H1 (cell line): Measurements from ENCODE around the gene PSORS1C1. TPM values are rescaled to one million over a fixed set of nuclear protein-coding genes. Genes with fewer than 3 reads are reported as not detected.

Experiments used
- CTCF ChIA-PET: fragments of 300-600 bp; sonication (Branson Sonifier 250); formaldehyde crosslinking; loops from one replicate; lab custom pipeline; 2021; ENCODE audit not compliant: partially characterized antibody; lab: Charles Lee
- POLR2A ChIA-PET: fragments of 300-600 bp; sonication (Branson Sonifier 250); formaldehyde crosslinking; loops from one replicate; lab custom pipeline; 2021; ENCODE audit warnings: inconsistent platforms; ENCODE audit not compliant: partially characterized antibody; lab: Charles Lee
- DNase-seq, 2 experiments: peaks; one replicate each; pipeline versions ENCODE4 v3.0.0 to v3.0.0-alpha.2; 2010 to 2022; ENCODE audit warnings: low spot score in 2 of 2, low read depth in 1 of 2, mixed read lengths in 1 of 2
- FAIRE-seq: peaks from 2 replicates; lab custom pipeline; 2011; peaks lifted over from hg19 to GRCh38; lab: Jason Lieb, UNC
- H2AFZ ChIP-seq: 2 replicates; pipeline ENCODE4 v1.8.1; 2012; ENCODE audit warnings: low read length, inconsistent platforms
- H2AK5ac ChIP-seq: 2 replicates; pipeline ENCODE4 v1.6.1; 2013; ENCODE audit warnings: low read depth, low read length
- H2BK120ac ChIP-seq: replicated peaks from 2 replicates; pipeline ENCODE3; 2013; ENCODE audit warnings: low read depth, low read length, inconsistent platforms
- H2BK12ac ChIP-seq: 2 replicates; pipeline ENCODE4 v1.6.1; 2013; ENCODE audit warnings: low read depth, low read length
- H2BK15ac ChIP-seq: 2 replicates; pipeline ENCODE4 v1.6.1; 2013; ENCODE audit warnings: low read length
- H2BK20ac ChIP-seq: 2 replicates; pipeline ENCODE4 v1.6.1; 2013; ENCODE audit warnings: low read length
- H2BK5ac ChIP-seq: 2 replicates; pipeline ENCODE4 v1.6.1; 2013; ENCODE audit warnings: low read depth, low read length
- H3K14ac ChIP-seq: 2 replicates; pipeline ENCODE4 v1.6.1; 2013; ENCODE audit warnings: inconsistent platforms; ENCODE audit not compliant: insufficient read length
- H3K18ac ChIP-seq: 2 replicates; pipeline ENCODE4 v1.6.1; 2013; ENCODE audit warnings: low read length; ENCODE audit errors: extremely low read depth
- H3K23ac ChIP-seq: 2 replicates; pipeline ENCODE4 v1.6.1; 2013; ENCODE audit warnings: inconsistent platforms; ENCODE audit not compliant: insufficient read length
- H3K23me2 ChIP-seq: 2 replicates; pipeline ENCODE4 v1.6.1; 2013; ENCODE audit warnings: low read depth, low read length
- H3K27ac ChIP-seq: 2 replicates; pipeline ENCODE4 v1.6.1; 2011; ENCODE audit warnings: low read depth, low read length, inconsistent platforms
- H3K27me3 ChIP-seq, 4 experiments: replicated peaks in 1 of 4; 1 replicate in 1 of 4; 2 replicates in 3 of 4; pipeline versions ENCODE4 v1.6.1 to v1.8.1; 2011 to 2013; ENCODE audit warnings: low read length in 3 of 4, mild to moderate bottlenecking in 3 of 4, inconsistent platforms in 2 of 4, mixed read lengths in 2 of 4, moderate library complexity in 1 of 4; ENCODE audit not compliant: control insufficient read depth in 3 of 4, insufficient read depth in 3 of 4; ENCODE audit errors: extremely low read depth in 1 of 4
- H3K36me3 ChIP-seq, 4 experiments: 2 replicates each; pipeline versions ENCODE4 v1.6.1 to v1.8.1; 2011 to 2013; ENCODE audit warnings: mild to moderate bottlenecking in 4 of 4, low read length in 3 of 4, moderate library complexity in 2 of 4, control low read depth in 1 of 4, inconsistent platforms in 1 of 4; ENCODE audit not compliant: insufficient read depth in 4 of 4, control insufficient read depth in 2 of 4
- H3K4ac ChIP-seq: replicated peaks from 2 replicates; pipeline ENCODE3; 2013; ENCODE audit warnings: low read length, low read depth, mixed read lengths, inconsistent platforms; ENCODE audit not compliant: insufficient read length
- H3K4me1 ChIP-seq, 4 experiments: replicated peaks in 1 of 4; 1 replicate in 1 of 4; 2 replicates in 3 of 4; pipeline versions ENCODE4 v1.6.1 to v1.8.1; 2011 to 2013; ENCODE audit warnings: low read length in 3 of 4, inconsistent platforms in 2 of 4, mixed read lengths in 1 of 4; ENCODE audit not compliant: insufficient read depth in 4 of 4, control insufficient read depth in 3 of 4
- H3K4me2 ChIP-seq, 2 experiments: 2 replicates each; pipeline versions ENCODE4 v1.6.1 to v1.8.1; 2011 to 2013; ENCODE audit warnings: low read depth in 2 of 2, low read length in 2 of 2, control low read depth in 1 of 2, inconsistent platforms in 1 of 2, mild to moderate bottlenecking in 1 of 2; ENCODE audit not compliant: insufficient read depth in 1 of 2
- H3K4me3 ChIP-seq, 4 experiments: fragments of 200-600, 300-600 bp in 1 of 4; sonication (generic), shearing (Covaris generic), sonication (Bioruptor Twin) in 1 of 4; 2 replicates each; pipeline versions ENCODE4 v1.5.1 to v1.8.1; 2011 to 2016; ENCODE audit warnings: low read length in 4 of 4, low read depth in 3 of 4, control low read depth in 2 of 4, inconsistent platforms in 2 of 4, mild to moderate bottlenecking in 2 of 4, mixed read lengths in 1 of 4, moderate library complexity in 1 of 4; ENCODE audit not compliant: insufficient read depth in 2 of 4; ENCODE audit errors: extremely low read depth in 1 of 4
- H3K56ac ChIP-seq: replicated peaks from 2 replicates; pipeline ENCODE3; 2013; ENCODE audit warnings: low read depth, mild to moderate bottlenecking, mixed read lengths, low read length, inconsistent platforms; ENCODE audit not compliant: insufficient read length
- H3K79me1 ChIP-seq: 2 replicates; pipeline ENCODE4 v1.6.1; 2013; ENCODE audit warnings: low read depth, low read length, control low read depth
- H3K79me2 ChIP-seq, 2 experiments: 2 replicates each; pipeline versions ENCODE4 v1.6.1 to v1.8.1; 2012 to 2013; ENCODE audit warnings: low read length in 2 of 2, mild to moderate bottlenecking in 2 of 2, inconsistent platforms in 1 of 2; ENCODE audit not compliant: insufficient read depth in 2 of 2, control insufficient read depth in 1 of 2
- H3K9ac ChIP-seq, 4 experiments: replicated peaks in 1 of 4; 1 replicate in 1 of 4; 2 replicates in 3 of 4; pipeline versions ENCODE4 v1.6.1 to v1.8.1; 2011 to 2013; ENCODE audit warnings: low read depth in 3 of 4, low read length in 3 of 4, control low read depth in 2 of 4, mild to moderate bottlenecking in 2 of 4, moderate library complexity in 2 of 4, inconsistent platforms in 1 of 4; ENCODE audit errors: extremely low read depth in 1 of 4
- H3K9me3 ChIP-seq, 2 experiments: 2 replicates each; pipeline versions ENCODE4 v1.6.1 to v1.8.1; 2012 to 2013; ENCODE audit warnings: mild to moderate bottlenecking in 2 of 2, moderate library complexity in 2 of 2, control low read depth in 1 of 2, inconsistent platforms in 1 of 2, low read depth in 1 of 2, low read length in 1 of 2, mixed read lengths in 1 of 2; ENCODE audit not compliant: insufficient read depth in 2 of 2
- H4K20me1 ChIP-seq, 2 experiments: replicated peaks in 1 of 2; 2 replicates each; pipeline versions ENCODE3 to v1.8.1; 2011 to 2013; ENCODE audit warnings: inconsistent platforms in 2 of 2, low read length in 2 of 2, mild to moderate bottlenecking in 1 of 2; ENCODE audit not compliant: insufficient read depth in 2 of 2, control insufficient read depth in 1 of 2
- H4K5ac ChIP-seq: 2 replicates; pipeline ENCODE4 v1.6.1; 2013; ENCODE audit warnings: low read length, low read depth, mixed read lengths, inconsistent platforms; ENCODE audit not compliant: insufficient read length
- H4K8ac ChIP-seq: 2 replicates; pipeline ENCODE4 v1.8.0; 2013; ENCODE audit warnings: mild to moderate bottlenecking, moderate library complexity, low read length, inconsistent platforms; ENCODE audit not compliant: insufficient read depth; ENCODE audit errors: extremely low read depth
- H4K91ac ChIP-seq: replicated peaks from 2 replicates; pipeline ENCODE3; 2013; ENCODE audit warnings: low read length, mixed read lengths, inconsistent platforms; ENCODE audit not compliant: insufficient read length
- BRCA1 ChIP-seq: IDR thresholded peaks from 2 replicates; pipeline ENCODE4 v1.6.1; 2012; ENCODE audit warnings: low read depth, low read length, improper control_type of control experiment
- CHD2 ChIP-seq: IDR thresholded peaks from 2 replicates; pipeline ENCODE4 v1.6.1; 2012; ENCODE audit warnings: low read length, improper control_type of control experiment
- TBP ChIP-seq: IDR thresholded peaks from 2 replicates; pipeline ENCODE4 v1.6.1; 2011; ENCODE audit warnings: low read depth, low read length, improper control_type of control experiment
- WGBS, 2 experiments: shearing (Covaris generic) in 1 of 2; methylation state at CpG; one replicate each; pipeline versions ENCODE4 v1.1.6 to v1.1.7; 2013 to 2015; ENCODE audit warnings: low lambda C conversion rate in 2 of 2, mixed read lengths in 2 of 2, inconsistent platforms in 1 of 2, low coverage in 1 of 2, missing lambda C conversion rate in 1 of 2; ENCODE audit not compliant: insufficient replicate concordance in 2 of 2, insufficient coverage in 1 of 2, insufficient read length in 1 of 2; ENCODE audit errors: extremely low coverage in 1 of 2, missing lambda C conversion rate in 1 of 2; 5-methylcytosine and 5-hydroxymethylcytosine counted together
- polyA plus RNA-seq, 7 experiments: library from polyadenylated mRNA; depleted of rRNA in 3 of 7; stranded (reverse) in 5 of 7; unstranded in 2 of 7; fragments of >200 nt in 5 of 7; fragments of 200-250 nt in 2 of 7; gene quantifications; 1 replicate in 5 of 7; 2 replicates in 1 of 7; 4 replicates in 1 of 7; pipeline versions ENCODE4 v1.2.1 to v1.2.3, GENCODE V29; 2011 to 2013; ENCODE audit warnings: missing spikeins in 2 of 7, mixed read lengths in 2 of 7
- total RNA-seq: library from RNA; stranded (reverse); fragmentation: NEBNext Ultra II Directional; extraction: Animal tissue kit (Norgen Biotek cat#: 25700); gene quantifications from 2 replicates; pipeline ENCODE4 v1.2.1, GENCODE V29; 2021

The PSORS1C1 gene
- total and polyA plus RNA-seq, 2 of the 8 experiments (the other 6 are each of a cell fraction or from before 2014, with no cell fraction given): 0.12 to 0.52 TPM

DNA sequence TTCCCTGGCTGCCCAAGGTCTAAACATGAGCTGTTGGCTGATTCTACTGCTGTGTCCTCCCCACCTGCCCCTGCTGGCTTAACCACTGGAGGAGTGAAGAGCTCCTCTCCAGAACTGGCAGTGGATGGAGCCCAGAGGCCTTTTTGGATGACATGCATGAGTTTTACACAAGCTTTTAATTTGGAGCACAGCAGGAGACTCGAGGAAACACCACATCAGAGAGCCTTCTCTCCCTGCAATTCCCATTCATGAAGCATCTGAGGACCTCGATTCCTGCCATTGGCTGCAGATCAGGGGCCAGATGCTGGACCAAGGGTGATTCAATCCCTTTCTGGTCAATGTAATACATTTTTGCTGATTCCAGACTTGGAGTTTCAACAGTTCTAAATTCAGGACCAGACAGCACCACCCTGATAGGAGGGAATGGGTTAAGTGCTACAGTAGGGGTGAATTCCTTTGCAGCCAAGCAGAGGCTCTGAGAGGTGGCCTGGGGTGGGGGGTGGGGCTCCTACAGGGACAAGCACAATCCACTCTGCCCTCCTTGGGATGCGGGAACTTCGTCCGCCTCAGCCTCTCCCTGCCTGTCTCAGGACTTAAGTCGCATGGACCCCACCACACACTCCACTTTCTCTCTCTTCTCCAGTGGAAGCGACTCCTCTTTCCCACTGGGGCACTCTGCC lies 599 bp upstream of the PSORS1C1 start:
- Histone ChIP-seq H2BK20ac (peak overlapping the region; percentile 55; the same call in 1 of the 2 replicates), H3K14ac (no peak overlapping the region), H3K27ac (no peak overlapping the region), H3K9me3 (no peaks in the 10 kb centered on the region), H2BK15ac (0 out of 2 replicates have a peak overlapping the region, but pooled peaks have one; percentile 63), H3K79me1 (no peaks in the 10 kb centered on the region), H2BK5ac (peak overlapping the region; percentile 29; the same call in 1 of the 2 replicates), H3K56ac (no peak overlapping the region), H3K4ac (no peak overlapping the region), H2AK5ac (no peak overlapping the region), H3K4me1 (peaks cover 0 to 20% (median 9%) of the 10 kb centered on the region in 4 experiments; a peak in 6 of 7 replicates), H3K9ac (no peak overlapping the region), H3K36me3 (no peaks in the 10 kb centered on the region), H3K18ac (peak overlapping the region; percentile 62; the same call in 1 of the 2 replicates), H2AFZ (peak overlapping the region; percentile 76), H2BK12ac (peak overlapping the region; percentile 62; the same call in 1 of the 2 replicates), H4K5ac (no peak overlapping the region), H4K20me1 (no peaks in the 10 kb centered on the region), H3K23ac (no peak overlapping the region), H4K91ac (peak overlapping the region; percentile 49), H3K23me2 (no peaks in the 10 kb centered on the region; the same call in 1 of the 2 replicates), H3K79me2 (no peaks in the 10 kb centered on the region), H2BK120ac (no peak overlapping the region), H4K8ac (no peak overlapping the region), H3K4me3 (no peak overlapping the region; a peak in 1 of 8 replicates), H3K4me2 (0 out of 4 replicates have a peak overlapping the region, but pooled peaks of 1 of the 2 experiments have one; percentile 2), H3K27me3 (peaks cover 0 to 11% (median 3%) of the 10 kb centered on the region in 4 experiments; a peak in 3 of 7 replicates)
- 50% methylated on average over 7 of the region's 7 CpGs; no CpG with 5 or more reads in 1 of the 2 experiments for WGBS, 2 experiments
- ChIA-PET CTCF (interaction anchor here (1.3 to 10.6 kb wide), 5 partner anchors 12 to 82 kb away, joined by 4 to 187 read pairs (median 7); no protein-coding TSS in a partner anchor), POLR2A (interaction anchor here (68.5 kb wide), 1 partner anchor 55 kb away, joined by 2251 read pairs; the partner anchor contains the start of genes CCHCR1, POU5F1, PSORS1C2 and TCF19)
- FAIRE-seq (no peak), DNase-seq (no peak)
- TF ChIP-seq TBP (no peak), CHD2 (no peak), BRCA1 (no peak)
